ENCODE results near the gene LGALS12.

GRCh38 chr11:63535734-63536133 is 29.9 kb downstream of the LGALS12 start:
- no peak for TF ChIP-seq CTCF (conservative IDR thresholded peaks at IDR 0.05 in 1 of 2, IDR thresholded peaks at IDR 0.05 in 1 of 2; ENCODE audit: extremely low read depth in 1 of 2, insufficient read depth in 1 of 2, low read depth in 1 of 2, low read length in 2 of 2)
- TF ChIP-seq EZH2 (IDR thresholded peaks at IDR 0.05; ENCODE audit: borderline replicate concordance, low read length) = no peak

Measured in mammary epithelial cell (primary cell).